Cardiac muscle cell (in vitro differentiated cells and primary cell): Measurements from ENCODE around the gene EXTL1. TPM values are rescaled to one million over a fixed set of nuclear protein-coding genes. Genes with fewer than 3 reads are reported as not detected.

Experiments
- DNase-seq, 2 donors: peaks; one replicate each; pipeline versions ENCODE4 v3.0.0 to v3.0.0-alpha.2; 2010 to 2017; ENCODE audit warnings: low read depth in 1 of 2, low spot score in 1 of 2
- H3K27ac ChIP-seq: fragments of 200-600 bp; sonication (generic); 2 replicates; pipeline ENCODE4 v1.5.1; 2016
- H3K27me3 ChIP-seq: fragments of 200-600 bp; sonication (generic); 2 replicates; pipeline ENCODE4 v1.6.0; 2016; ENCODE audit warnings: control low read depth
- H3K36me3 ChIP-seq: fragments of 200-600 bp; sonication (generic); 2 replicates; pipeline ENCODE4 v1.5.1; 2016; ENCODE audit warnings: control low read depth
- H3K4me1 ChIP-seq: fragments of 200-600 bp; sonication (generic); 2 replicates; pipeline ENCODE4 v1.8.1; 2017; ENCODE audit warnings: low read depth, mild to moderate bottlenecking, mixed run types
- H3K4me3 ChIP-seq: fragments of 200-600 bp; sonication (generic); 2 replicates; pipeline ENCODE4 v1.5.1; 2016; ENCODE audit warnings: mild to moderate bottlenecking
- H3K9me3 ChIP-seq: fragments of 200-600 bp; sonication (generic); 2 replicates; pipeline ENCODE4 v1.5.1; 2017; ENCODE audit warnings: low read depth, mild to moderate bottlenecking, control low read depth
- polyA plus RNA-seq: library from polyadenylated mRNA; unstranded; fragments of >200 nt; fragmentation: Nextera tagmentation; extraction: Ambion mirVana; gene quantifications from 2 replicates; pipeline ENCODE4 v1.2.1, GENCODE V29; 2016
- total RNA-seq: library from RNA; depleted of rRNA; stranded (reverse); fragments of >200 nt; gene quantifications from 2 replicates; pipeline ENCODE4 v1.2.3, GENCODE V29; 2016
- TF ChIP-seq, protein P1 (sequence below): IDR thresholded peaks from 2 replicates; pipeline ENCODE4 v1.5.1; 2012; ENCODE audit warnings: low read depth, mild to moderate bottlenecking, low read length

Gene EXTL1
- total and polyA plus RNA-seq, 2 experiments from 2014 or later: 10.0 to 10.1 TPM

DNA sequence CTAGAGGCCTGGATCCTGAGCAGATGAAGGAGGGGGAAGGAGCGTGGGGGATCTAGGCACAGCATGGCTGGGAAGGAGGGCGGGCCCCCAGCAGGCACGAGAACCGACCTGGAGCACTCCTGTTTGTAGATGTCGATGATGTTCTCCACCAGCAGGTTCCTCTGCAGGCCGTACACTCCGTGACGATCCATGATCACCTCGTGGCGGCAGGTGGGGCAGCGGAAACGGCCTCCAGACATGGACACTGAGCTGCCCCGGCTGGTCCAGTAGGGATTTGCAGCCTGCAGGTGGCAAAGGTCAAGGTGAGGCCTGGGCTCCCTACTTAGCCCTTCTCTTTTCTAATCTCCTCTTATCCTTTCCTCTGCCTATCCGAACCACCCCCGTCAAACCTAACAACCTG, 44.6 kb downstream of the EXTL1 start:
- peak in 1 of 2 donors; percentile 21 for DNase-seq
- H3K4me3 ChIP-seq: peak overlapping the region; percentile 14

DNA sequence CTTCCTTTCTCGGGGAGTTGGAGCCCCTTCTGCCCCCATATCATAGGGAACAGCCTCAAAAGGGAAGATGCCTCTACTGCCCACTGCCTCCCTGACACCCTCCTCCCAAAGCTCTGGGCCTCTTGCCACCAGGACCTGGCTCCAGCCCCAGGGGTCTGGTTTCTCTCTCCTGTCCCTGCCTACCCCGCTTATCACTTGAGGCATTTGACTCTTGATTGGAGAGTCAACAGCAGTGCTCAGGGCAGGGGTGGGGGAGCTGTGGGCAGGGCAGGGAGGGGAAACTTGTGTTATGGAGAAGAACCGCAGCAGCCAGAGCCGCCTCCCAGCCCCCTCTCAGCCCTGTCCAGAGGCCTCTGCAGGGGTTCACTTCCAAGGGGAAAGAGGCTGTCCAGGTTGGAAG, 45.3 kb downstream of the EXTL1 start:
- Histone ChIP-seq H3K4me1 (peaks cover 42% of the 10 kb centered on the region), H3K27me3 (no peaks in the 10 kb centered on the region), H3K27ac (peak overlapping the region; percentile 97), H3K4me3 (peak overlapping the region; percentile 14), H3K36me3 (peaks cover 2% of the 10 kb centered on the region), H3K9me3 (no peaks in the 10 kb centered on the region)
- TF ChIP-seq, protein P1, sequence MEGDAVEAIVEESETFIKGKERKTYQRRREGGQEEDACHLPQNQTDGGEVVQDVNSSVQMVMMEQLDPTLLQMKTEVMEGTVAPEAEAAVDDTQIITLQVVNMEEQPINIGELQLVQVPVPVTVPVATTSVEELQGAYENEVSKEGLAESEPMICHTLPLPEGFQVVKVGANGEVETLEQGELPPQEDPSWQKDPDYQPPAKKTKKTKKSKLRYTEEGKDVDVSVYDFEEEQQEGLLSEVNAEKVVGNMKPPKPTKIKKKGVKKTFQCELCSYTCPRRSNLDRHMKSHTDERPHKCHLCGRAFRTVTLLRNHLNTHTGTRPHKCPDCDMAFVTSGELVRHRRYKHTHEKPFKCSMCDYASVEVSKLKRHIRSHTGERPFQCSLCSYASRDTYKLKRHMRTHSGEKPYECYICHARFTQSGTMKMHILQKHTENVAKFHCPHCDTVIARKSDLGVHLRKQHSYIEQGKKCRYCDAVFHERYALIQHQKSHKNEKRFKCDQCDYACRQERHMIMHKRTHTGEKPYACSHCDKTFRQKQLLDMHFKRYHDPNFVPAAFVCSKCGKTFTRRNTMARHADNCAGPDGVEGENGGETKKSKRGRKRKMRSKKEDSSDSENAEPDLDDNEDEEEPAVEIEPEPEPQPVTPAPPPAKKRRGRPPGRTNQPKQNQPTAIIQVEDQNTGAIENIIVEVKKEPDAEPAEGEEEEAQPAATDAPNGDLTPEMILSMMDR: no peak
- peak; percentile 61 to 96 for DNase-seq

More for the DNA sequence above, 44.6 kb downstream of the EXTL1 start:
- Histone ChIP-seq H3K27ac (peak overlapping the region; percentile 97), H3K4me1 (peaks cover 42% of the 10 kb centered on the region), H3K9me3 (no peaks in the 10 kb centered on the region), H3K27me3 (no peaks in the 10 kb centered on the region), H3K36me3 (peaks cover 7% of the 10 kb centered on the region)
- TF ChIP-seq, protein P1: no peak

DNA sequence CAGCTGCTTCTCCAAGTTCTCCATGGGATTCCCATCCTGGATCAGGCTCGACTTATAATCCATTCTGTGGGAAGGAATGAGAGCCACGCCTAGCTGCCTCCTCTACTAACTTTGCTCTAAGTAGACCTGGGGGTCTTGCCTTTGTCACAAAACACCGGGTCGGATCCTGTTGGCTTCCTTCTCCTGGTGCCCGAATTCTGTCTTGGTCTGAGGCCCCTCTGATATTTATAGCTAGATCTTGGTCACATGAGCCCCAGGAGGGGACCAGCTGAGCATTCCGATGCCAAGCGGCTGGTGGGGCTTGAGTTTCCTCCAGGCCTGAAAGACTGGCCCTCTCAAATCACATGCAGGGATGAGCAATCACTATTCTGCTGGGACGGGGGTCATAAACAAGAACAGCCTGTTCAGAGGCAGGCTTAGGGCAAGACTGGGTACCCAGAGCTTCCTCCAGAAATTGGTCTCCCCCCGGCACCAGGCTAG, 45.9 kb downstream of the EXTL1 start, which contains the start of gene TRIM63:
TRIM63 (minus strand) TSS at position 199 of the 480 bp plus-strand sequence; CDS start at position 63, 136 bp downstream.
- Histone ChIP-seq H3K27ac (peak within 1 kb of the TSS; percentile 97), H3K9me3 (no peaks in the 10 kb centered on the region), H3K36me3 (no peaks in the 10 kb centered on the region), H3K4me1 (peaks cover 40% of the 10 kb centered on the region), H3K27me3 (no peaks in the 10 kb centered on the region), H3K4me3 (peak within 1 kb of the TSS; percentile 14)
- TF ChIP-seq, protein P1: no peak
- DNase-seq: peak in 1 of 2 donors; percentile 60

DNA sequence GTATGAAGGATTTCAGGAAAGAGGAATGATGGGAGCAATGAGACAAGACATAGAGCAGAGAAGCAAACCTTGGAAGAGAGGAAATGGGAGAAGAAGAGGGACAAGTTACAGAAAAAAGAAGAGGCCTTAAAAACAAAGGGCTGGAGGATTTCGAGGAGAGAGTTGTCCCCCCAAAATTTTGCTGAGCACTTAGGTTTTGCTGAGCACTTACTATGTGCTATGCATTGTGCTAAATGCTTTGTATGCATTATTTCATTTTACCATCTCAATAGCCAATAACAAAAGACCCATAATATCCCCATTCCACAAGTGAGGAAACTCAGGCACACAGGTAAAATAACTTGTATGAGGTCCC, 48.3 kb downstream of the EXTL1 start:
- Histone ChIP-seq H3K27me3 (no peaks in the 10 kb centered on the region), H3K36me3 (no peaks in the 10 kb centered on the region), H3K27ac (no peak overlapping the region), H3K4me1 (peaks cover 42% of the 10 kb centered on the region), H3K9me3 (no peaks in the 10 kb centered on the region), H3K4me3 (no peak overlapping the region)
- DNase-seq: no peak
- TF ChIP-seq, protein P1: no peak

DNA sequence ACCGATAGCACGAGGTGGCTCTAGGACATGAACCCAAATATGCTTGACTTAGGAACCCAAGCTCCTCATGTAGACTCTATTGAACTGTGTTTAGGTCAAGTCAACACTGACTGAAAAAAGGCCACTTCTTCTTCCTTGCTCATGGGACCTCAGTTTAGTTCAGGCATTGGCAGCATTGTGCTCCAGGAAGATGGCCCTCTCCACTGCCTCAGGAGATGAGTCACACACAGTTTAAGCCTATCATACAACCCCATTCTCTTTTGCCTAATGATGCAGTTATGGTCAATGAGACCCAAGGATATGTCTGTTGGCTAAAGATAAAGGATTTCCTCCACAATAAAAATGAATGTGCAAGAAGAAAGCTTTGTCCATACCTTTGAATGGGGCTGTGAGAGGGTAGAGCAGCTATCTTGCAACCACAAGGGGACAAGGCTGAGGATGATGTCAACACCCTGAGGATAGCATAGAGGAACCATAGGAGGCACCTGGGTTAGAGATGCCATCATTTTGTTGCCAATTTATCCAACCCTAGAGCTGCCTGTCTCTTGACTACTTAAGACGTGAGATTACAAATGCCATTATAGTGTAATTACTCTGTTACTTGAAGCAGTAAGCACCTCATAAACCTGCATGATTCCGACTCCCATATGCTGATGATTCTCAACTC, 48.9 kb downstream of the EXTL1 start:
- peaks cover 38% of the 10 kb centered on the region for H3K4me1 ChIP-seq
- no peaks in the 10 kb centered on the region for H3K36me3 ChIP-seq
- TF ChIP-seq, protein P1: no peak
- H3K27me3 ChIP-seq: no peaks in the 10 kb centered on the region
- H3K27ac ChIP-seq: no peak overlapping the region
- H3K9me3 ChIP-seq: no peaks in the 10 kb centered on the region
- no peak for DNase-seq
- no peak overlapping the region for H3K4me3 ChIP-seq
